ENCODE data around the gene KCNMA1.
"Not testable (repeated sequence)": the region's sequence is repeated elsewhere in the genome, so short reads cannot be mapped to it uniquely, and the experiment has no call there.

KCNMA1 gene

DNA sequence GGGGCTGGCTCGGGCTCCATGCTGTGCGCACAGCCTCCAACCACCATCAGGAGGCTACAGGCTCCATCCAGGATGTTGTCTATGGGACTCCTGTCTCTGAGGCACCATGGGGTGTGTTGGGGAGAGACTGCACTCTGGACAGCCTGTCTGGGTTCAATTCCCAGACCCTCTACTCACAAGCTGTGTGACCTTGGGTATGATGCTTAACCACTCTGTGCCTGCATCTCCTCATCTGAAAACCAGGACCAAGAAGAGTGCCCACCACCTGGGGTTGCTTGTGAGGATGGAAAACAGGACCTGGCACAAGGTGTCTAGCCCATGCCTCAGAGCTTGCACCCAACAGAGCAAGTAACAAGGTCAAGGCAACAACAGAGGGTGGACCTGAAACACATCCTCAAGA, 109.8 kb downstream of the KCNMA1 start:
- DNase-seq: no peak

DNA sequence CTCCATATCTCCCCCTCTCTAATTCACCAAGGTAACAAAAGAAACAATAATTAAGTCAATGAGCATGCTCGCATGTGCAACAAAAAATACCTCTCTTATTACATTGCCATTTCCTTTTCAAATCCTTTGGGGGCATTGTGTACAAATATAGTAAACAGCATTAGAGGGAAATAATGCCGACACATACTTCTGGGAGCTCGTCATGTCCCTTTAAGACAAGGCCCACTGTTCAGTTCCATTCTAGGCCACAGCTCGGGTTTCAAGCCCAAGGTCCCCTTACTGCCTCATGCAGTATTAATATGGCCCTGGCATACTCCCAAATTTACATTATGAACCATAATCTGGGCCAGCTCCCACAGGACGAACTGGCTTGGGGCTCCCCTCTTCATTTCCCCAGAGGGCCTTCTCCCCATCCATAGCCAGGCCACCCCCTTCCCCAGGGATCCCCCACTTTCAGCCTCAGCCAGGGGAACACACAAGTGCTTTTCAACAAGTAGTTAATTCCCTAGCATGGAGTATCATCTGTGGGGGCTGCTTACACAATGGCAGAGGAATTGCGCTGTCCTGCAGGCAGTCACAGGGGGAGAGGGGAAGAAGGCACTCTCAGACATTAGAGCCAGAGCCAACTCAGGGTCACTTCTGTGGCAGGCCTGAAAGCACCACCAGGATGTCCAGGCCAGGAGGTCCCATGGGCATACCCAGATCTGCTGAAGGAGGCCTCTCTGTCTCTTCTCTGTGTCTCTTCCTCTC, 110.6 kb downstream of the KCNMA1 start:
- DNase-seq: no peak

DNA sequence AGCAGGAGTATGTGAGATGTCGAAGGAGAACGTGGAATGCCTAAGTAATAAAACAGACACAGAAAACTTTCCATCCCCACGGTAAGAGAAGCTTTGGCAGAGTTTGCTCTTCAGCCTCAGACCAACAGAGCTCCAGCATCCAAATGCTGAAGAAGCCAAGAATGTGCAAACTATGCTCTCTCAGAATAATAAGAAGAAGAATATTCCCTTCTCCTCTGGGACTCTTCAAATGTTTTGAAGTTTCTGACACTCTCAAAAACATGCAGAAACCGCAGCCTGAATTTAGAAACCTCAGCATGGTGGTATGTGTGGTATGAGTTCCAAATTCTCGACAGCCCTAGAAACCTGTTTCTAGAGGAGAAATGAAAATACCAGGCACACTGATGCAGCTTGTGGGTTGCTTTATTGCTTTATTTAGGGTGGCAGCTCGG, 113.3 kb downstream of the KCNMA1 start:
- no peak for DNase-seq

DNA sequence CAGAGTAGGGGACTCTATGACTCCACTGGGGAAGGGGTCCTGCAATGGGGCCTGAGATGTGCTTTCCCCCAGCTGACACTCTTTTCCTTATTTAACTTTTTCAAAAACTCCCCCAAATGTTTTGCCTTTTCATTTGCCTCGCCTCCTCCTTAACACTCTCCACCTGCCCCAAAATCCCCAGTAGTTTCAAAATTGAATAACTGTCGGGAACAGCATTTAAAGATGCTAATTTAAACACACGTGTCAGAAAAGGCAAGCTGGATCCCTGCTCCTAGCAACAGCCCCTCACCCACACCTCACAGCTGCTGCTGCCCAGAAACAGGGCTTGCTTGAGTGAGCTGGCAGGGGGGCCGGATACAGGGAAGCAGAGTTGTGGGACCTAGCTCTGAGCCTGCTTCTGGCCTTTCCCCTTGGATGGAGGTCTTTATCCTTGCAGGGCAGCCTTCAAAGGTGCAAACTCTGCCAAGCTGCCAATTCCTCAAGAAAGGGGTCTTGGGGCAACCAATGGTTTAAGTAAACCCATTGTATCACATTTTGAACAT, 115.3 kb downstream of the KCNMA1 start:
- no peak for DNase-seq

DNA sequence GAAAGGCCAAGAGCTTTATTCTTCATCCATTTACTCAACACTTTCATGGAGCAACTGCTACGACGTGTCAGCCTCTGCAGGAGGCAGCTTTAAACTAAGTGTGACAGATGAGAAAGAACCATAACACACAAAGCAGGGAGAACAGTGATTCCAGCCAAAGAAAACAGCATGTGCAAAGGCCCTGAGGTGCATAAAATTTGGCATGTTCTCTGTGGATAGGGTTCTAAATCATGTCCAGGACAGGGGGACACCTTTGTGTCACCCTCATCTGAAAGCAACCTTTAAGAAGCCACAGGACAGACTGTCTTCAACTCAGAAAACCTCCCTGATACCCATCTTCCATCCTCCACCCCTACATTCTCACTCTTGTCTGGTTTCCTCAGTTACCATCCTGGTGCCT, 116.6 kb downstream of the KCNMA1 start:
- no peak for DNase-seq

DNA sequence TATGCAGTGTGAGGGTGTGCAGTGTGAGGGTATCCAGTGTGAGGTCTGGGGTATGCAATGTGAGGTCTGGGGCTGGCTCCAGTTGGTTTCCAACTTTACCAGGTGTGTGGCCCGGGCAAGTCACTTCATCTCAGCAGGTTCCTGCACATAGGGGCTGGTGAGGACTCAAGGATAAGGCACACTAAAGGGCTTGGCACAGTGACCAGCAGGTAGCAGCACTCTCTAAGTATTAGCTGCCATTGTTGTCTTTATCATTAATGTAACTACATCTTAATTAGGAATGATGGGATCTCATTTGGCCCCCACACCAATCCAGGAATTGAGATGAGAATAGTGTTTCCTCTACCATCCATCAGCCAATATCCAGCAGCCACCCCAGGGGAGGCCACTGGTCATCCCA, 117.3 kb downstream of the KCNMA1 start:
- DNase-seq: no peak

DNA sequence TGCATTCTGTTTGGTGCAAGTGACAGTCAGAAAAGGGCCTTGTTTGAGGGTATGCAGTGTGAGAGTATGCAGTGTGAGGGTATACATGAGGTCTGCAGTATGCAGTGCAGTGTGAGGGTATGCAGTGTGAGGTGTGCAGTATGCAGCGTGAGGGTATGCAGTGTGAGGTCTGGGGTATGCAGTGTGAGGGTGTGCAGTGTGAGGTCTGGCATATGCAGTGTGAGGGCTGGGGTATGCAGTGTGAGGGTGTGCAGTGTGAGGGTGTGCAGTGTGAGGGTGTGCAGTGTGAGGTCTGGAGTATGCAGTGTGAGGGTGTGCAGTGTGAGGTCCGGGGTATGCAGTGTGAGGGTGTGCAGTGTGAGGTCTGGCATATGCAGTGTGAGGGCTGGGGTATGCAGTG, 117.8 kb downstream of the KCNMA1 start:
- DNase-seq: not testable (repeated sequence)

DNA sequence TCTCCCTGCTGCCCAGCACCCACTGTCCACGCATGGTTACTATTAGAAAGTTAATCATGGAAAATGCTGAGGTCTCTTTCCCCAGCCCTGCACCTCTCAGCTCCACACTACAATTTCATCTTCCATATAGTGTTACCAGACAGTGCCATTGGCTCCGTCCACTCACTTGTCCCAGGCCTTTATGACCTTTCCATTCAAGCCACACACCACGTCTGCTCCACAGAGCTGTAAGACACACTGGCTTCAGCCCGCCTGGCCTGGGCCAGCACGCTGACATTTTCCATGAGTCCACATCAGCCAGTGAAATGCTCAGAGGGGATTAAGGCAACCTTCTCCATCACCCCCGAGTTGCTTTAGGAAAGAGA, 118.7 kb downstream of the KCNMA1 start:
- no peak for DNase-seq

DNA sequence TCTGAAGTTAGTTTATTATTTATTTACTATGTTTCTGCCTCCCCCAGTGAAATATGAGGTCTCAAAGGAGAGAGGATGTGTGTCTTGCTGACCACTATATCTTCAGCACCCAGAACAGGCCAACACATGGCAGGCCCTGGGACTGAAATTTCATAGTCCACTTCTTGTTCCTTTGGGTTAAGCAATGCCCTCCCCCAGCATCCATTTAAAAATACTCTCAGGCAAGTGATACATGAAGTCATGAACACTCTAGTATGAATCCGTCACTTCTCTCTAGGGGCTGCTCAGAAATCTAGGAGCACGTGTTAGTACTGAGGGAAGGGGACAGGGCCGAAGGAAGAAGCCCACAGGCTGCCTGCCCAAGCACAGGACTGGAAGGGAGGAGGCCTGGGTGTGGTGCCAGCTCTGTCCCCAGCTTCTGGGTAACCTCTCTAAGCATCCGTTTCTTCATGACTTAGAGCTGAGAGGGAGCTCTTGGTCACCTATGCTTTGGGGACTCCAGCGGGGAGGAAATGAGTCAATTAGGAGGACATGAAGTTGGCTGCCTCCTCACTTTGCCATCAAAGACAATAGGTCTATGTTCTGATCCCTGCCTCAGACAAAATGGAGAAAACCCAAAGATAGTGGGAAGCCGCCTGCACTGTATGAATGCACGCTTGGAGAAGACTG, 119.2 kb downstream of the KCNMA1 start:
- DNase-seq: no peak

DNA sequence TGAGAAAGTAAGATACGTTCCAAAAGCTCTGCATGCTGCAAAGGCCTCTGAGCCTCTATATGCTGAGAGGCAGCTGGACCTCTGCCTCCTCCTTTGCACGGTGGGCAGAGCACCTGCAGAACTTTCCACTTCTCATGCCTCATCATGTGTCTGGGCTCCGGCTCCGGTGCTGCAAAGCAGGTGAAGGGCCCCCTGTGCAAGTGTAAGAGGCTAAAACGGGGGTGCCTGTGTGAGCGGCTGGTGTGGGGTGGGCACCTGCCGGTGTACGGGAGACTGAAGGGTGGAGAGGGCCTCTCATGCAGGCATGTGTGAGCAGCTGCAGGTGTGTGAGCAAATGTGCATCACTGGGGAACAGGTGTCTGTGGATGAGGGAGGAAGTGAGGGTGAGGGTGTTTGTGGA, 121.0 kb downstream of the KCNMA1 start:
- no peak for DNase-seq

DNA sequence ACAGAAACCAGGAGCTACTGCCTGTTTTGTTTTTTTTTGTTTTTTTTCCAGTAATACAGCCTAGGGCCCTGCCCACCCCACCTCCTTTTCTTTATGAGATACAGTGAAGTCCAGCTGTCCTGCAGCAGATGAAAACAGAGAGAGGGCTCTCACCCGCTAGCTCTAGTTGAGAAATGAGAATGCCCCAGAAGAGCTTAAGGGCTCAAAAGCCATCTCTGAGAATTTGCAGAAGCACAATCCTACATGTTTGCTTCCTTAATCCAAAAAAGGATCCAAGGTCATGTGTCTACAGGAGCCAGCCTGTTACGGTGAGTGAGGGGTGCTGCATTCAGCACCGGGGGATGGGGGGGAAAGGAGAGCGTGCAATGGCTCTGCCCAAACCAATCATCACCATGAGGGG, 122.7 kb downstream of the KCNMA1 start:
- no peak for DNase-seq

DNA sequence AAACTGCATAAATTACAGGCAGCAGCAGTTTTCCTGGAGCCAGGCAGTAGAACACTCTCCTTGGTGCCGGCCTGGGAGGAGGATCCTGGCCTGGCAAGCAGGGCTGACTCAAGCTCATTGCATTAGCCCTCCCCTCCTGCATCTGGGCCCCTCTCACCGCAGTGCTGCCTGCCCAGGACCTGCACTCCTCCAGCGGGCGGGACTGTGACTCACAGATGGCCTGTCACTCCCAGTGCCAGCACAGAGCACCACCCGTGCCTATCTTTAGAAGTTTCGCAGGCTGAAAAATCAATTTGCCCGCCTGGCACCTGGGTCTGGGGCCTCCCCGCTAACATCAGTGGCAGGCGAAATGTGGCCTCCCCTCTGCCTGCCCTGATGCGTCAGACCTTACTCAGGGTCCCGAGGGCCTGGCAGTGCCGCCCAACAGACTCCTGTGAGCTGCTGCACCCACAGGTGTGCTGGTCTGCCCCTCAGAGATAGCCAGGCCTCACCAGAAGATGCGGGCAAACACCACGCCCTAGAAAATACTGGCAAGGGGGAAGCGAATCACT, 123.8 kb downstream of the KCNMA1 start:
- DNase-seq: no peak

DNA sequence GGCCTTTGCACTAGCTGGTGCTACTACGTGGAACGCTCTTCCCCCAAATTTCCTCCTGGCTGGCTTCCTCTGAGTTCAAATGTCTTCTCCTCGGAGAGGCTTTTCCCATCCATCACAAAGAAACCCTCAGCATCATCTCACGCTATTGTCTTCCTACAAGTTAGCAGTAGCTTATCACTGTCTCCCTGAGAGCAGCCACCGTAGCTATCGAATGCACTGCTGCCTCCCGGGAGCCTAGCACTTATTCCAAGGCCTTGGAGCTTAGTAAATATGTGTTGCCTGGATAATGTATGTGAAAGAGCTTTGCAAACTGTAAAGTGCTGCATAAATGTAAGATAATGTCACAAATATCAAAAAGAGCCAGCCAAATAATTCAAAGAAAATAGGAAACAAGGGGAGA, 124.4 kb downstream of the KCNMA1 start:
- DNase-seq: no peak

DNA sequence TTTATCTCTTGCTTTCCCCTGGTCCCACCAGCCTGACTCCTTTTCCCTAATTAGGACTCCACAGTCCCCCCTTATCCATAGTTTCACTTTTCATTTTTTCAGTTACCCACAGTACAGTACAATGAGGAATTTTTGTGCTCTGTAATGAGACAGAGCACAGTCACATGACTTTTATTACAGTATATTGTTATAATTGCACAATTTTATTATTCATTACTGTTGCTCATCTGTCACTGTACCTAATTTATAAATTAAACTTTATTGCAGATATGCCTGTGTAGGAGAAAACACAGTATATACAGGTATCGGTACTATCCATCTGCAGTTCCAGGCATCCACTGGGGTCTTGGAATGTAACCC, 125.4 kb downstream of the KCNMA1 start:
- DNase-seq: no peak

DNA sequence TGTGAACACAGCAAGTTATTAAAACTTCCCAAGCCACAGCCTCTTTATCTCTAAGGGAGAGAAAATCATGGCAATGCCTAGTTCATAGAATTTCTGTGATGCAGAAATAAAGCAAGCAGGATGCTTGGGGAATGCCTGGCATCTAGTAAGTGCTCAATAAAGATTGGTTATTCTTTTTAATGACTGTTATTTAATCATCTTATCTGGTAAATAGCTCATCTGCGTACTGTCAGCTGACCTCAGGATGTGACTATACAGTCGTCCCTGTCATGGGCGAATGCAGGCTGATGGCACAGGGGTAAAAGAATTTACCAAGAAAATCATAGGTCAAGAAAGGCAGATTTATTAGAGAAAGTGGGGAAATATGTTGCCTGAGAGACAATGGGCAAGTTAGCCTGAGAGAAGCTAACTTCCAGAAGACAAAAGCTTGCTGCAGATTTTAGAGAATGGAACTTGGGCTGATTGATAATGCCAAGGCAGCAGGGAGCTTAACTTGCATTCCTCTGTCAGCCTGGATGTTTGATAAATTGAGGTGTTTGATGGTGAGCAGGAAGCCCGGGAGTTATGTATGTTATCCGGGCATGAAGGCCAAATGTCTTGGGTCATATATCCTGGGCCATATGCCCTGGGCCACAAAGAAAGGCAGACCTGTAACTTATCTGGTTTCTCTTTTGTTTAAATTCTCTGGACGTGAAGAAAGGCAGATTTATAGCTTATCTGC, 126.0 kb downstream of the KCNMA1 start:
- no peak for DNase-seq

DNA sequence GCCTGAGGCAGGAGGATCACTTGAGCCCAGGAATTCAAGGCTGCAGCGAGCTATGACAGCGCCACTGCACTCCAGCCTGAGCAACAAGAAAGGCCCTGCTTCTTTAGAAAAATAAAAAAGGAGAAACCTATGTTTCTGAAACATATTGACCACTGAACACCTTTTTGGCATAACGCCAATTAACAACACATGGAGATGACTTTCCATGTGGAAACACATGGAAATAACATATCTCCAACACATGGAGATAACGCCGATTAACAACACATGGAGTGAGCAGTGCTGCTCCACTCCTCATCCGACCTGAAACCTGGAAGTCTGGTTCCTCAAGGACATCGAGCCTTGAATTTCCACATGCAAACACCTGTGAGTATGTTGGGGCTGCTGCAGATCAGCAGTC, 126.9 kb downstream of the KCNMA1 start:
- no peak for DNase-seq

DNA sequence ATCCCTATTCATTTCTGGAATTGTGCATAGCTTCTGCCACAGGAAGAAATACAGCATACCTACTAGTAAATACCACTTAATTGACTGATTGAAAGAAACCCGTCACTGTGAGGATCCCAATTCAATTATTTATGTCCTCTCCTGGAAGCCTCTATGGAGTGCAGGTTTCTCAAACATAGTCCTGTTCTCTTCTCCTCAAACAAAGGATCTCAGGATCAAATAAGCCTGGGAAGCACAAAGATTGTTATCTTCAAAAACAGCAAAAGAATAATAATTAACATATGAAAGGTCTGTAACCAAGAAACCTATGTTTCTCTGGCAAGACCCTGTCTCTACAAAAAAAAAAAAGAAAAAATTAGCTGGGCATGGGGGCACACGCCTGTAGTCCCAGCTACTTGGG, 127.3 kb downstream of the KCNMA1 start:
- DNase-seq: no peak

DNA sequence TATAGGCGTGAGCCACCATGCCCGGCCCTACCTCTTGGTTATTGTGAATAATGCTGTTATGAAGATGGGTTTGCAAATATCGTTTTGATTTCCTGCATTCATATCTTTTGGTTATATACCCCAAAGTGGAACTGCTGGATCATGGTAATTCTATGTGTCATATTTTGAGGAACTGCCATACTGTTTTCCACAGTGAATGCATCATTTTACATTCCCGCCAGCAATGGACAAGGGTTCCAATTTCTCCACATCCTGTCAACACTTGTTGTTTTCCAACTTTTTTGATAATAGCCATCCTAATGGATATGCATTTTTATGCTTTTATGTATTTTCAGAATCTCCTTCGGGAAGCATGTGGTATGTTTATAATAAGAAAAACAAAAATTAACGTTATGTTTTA, 128.2 kb downstream of the KCNMA1 start:
- DNase-seq: no peak

DNA sequence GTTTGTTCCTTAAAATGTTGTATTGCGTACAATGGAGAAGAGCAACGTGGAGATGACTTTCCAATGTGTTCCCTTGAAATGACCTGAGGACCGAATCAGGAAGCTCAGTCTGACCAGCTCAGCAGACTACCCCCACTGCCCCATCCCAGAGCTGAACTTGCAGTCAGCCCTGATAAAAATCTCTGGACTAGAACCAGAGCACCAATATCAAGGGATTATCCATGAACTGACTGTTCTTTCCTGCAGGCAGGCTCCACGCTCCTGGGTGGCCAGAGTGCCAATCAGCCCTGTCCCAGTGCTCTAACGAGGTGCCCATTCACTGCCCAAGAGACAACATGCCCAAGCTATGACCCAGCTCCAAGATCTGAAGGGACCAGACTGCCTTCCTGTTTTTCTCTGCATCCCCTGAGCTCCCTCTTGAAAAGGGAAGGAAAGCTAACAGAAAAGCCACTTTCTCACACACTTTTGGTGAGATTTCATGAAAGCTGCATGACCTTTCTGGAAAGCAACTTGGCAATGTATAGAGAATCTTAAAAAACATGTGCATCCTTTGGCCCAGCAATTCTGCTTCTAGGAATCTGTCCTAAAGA, 130.2 kb downstream of the KCNMA1 start:
- DNase-seq: no peak

DNA sequence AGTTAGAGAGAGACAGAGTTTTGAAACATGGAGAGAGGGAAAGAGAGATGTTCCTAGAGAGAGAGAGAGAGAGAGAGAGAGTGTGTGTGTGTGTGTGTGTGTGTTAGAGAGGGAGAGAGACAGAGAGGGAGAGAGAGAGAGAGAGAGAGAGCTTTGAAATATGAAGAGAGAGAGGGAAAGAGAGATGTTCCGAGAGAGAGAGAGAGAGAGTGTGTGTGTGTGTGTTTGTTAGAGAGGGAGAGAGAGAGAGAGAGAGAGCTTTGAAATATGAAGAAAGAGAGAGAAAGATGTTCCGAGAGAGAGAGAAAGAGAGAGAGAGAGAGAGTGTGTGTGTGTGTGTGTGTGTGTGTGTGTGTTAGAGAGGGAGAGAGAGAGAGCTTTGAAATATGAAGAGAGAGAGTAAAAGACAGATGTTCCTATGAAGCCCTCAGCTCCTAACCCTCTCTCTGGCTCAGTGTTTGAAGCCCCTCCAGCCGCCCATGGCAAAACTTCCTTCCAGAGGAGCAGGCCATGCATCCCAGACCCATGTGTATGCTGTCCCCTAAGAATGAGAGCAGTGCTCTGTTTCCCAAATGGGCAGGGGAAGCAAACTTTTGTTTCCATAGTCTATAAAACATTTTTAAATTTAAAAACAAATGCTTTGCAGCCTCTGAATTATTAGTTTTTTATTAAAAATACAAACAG, 130.9 kb downstream of the KCNMA1 start:
- no peak for DNase-seq

DNA sequence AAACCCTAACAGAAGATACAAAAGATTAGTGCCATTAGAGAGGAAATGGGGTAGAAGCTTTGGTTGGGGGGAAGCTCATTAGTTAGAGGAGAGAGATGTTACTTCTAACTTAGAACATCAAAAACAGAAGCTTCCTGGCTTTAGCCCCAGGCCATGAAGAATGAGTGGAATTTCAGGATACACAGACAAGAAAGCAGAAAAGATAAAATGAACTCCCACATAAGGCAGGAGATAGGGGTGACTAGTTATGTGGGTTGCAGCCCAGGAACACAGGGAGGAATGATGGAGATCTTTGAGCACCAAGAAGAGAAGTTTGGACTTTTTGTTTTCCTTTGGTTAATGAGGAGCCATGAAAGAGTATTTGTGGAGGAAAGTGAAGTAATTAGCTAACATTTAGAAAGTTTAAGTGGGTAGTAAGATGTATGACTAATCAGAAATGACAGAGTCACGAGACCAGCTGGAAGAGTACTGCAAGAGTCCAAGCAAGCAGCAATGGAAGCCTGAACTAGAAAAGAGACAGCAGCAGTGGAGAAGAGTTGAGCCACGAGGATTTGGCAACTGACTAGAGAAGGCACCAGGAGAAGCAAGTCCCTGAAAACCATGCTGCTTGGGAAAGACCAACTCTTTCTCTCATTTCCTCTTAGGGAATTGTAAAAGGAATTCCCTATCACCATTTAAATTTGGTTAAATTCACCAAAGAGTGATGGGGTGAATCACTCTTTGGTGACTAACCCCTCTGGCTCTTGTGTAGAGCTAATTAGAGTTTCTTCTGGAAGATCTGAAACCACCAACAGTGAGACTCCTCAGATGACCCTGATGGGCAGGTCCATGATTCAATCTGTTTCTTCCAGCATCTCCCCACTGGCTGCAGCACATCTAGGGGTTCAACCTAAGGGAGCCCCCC, 131.9 kb downstream of the KCNMA1 start:
- DNase-seq: no peak

DNA sequence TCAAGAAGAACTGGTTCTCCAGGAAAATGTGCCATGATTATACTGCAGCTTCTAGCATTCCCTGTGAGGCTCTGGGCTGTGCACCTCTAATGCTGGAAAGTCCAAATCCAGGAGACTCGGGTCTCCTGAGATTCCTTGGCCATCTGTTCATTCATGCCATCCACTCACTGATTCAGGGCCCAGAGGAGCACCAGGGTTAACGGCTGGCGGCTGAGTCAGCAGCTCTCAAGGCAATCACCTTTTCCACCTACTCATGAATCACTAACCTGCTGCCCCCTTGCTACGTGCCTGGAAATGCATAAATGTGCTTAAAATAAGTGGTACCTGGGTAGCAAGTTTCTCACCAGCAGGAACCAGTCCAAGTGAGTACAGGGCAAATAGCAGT, 132.7 kb downstream of the KCNMA1 start:
- no peak for DNase-seq

Measured in effector CD8-positive, alpha-beta T cell (primary cell).